ENCODE measurements around the gene VTN. TPM values are rescaled to one million over a fixed set of nuclear protein-coding genes. Genes with fewer than 3 reads are reported as not detected.

Gene VTN
- total and polyA plus RNA-seq, 2 experiments from 2014 or later = 0.16 TPM; not detected in 1

GRCh38 chr17:28317966-28318758, 51.9 kb downstream of the VTN start (continued):
- TF ChIP-seq ZNF331 (CRISPR knock-in tag; IDR thresholded peaks at IDR 0.05; ENCODE audit: low read depth) (no peak), NANOG (IDR thresholded peaks at IDR 0.05; ENCODE audit: borderline replicate concordance) (no peak), ZNF114 (CRISPR knock-in tag; IDR thresholded peaks at IDR 0.05) (no peak), CREB1 (CRISPR knock-in tag; IDR thresholded peaks at IDR 0.05; ENCODE audit: low read depth) (no peak)
- TF ChIP-seq, protein P1, sequence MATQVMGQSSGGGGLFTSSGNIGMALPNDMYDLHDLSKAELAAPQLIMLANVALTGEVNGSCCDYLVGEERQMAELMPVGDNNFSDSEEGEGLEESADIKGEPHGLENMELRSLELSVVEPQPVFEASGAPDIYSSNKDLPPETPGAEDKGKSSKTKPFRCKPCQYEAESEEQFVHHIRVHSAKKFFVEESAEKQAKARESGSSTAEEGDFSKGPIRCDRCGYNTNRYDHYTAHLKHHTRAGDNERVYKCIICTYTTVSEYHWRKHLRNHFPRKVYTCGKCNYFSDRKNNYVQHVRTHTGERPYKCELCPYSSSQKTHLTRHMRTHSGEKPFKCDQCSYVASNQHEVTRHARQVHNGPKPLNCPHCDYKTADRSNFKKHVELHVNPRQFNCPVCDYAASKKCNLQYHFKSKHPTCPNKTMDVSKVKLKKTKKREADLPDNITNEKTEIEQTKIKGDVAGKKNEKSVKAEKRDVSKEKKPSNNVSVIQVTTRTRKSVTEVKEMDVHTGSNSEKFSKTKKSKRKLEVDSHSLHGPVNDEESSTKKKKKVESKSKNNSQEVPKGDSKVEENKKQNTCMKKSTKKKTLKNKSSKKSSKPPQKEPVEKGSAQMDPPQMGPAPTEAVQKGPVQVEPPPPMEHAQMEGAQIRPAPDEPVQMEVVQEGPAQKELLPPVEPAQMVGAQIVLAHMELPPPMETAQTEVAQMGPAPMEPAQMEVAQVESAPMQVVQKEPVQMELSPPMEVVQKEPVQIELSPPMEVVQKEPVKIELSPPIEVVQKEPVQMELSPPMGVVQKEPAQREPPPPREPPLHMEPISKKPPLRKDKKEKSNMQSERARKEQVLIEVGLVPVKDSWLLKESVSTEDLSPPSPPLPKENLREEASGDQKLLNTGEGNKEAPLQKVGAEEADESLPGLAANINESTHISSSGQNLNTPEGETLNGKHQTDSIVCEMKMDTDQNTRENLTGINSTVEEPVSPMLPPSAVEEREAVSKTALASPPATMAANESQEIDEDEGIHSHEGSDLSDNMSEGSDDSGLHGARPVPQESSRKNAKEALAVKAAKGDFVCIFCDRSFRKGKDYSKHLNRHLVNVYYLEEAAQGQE (IDR thresholded peaks at IDR 0.05; ENCODE audit: unreplicated experiment) = no peak
- TF ChIP-seq, protein P2, sequence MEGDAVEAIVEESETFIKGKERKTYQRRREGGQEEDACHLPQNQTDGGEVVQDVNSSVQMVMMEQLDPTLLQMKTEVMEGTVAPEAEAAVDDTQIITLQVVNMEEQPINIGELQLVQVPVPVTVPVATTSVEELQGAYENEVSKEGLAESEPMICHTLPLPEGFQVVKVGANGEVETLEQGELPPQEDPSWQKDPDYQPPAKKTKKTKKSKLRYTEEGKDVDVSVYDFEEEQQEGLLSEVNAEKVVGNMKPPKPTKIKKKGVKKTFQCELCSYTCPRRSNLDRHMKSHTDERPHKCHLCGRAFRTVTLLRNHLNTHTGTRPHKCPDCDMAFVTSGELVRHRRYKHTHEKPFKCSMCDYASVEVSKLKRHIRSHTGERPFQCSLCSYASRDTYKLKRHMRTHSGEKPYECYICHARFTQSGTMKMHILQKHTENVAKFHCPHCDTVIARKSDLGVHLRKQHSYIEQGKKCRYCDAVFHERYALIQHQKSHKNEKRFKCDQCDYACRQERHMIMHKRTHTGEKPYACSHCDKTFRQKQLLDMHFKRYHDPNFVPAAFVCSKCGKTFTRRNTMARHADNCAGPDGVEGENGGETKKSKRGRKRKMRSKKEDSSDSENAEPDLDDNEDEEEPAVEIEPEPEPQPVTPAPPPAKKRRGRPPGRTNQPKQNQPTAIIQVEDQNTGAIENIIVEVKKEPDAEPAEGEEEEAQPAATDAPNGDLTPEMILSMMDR (conservative IDR thresholded peaks at IDR 0.05; ENCODE audit: low read depth in 2 of 2) = no peak

Small RNA genes lying within 50 kb of the gene (microRNA-seq; reads per million reads assigned to microRNA genes)
- gene MIR4723 = 0.66 reads per million

Other genes with a start within 250 kb of the VTN start
- gene TMEM97, start 51.1 kb downstream of the VTN start, total RNA-seq (2014; rRNA removed; shearing (Covaris generic)) = 101 and 106 TPM in 2 replicates
- 216 and 225 TPM in 2 replicates for gene TMEM97, start 51.1 kb downstream of the VTN start, polyA plus RNA-seq (2016; fragmentation: Nextera tagmentation; extraction: Ambion mirVana)
- 6.8 and 13.2 TPM in 2 replicates for gene IFT20, start 34.8 kb downstream of the VTN start, total RNA-seq (2014; rRNA removed; shearing (Covaris generic))
- gene IFT20, start 34.8 kb downstream of the VTN start, polyA plus RNA-seq (2016; fragmentation: Nextera tagmentation; extraction: Ambion mirVana) = 31.4 and 32.3 TPM in 2 replicates
- 8.9 and 13.1 TPM in 2 replicates for gene TNFAIP1, start 34.5 kb downstream of the VTN start, total RNA-seq (2014; rRNA removed; shearing (Covaris generic))
- gene TNFAIP1, start 34.5 kb downstream of the VTN start, polyA plus RNA-seq (2016; fragmentation: Nextera tagmentation; extraction: Ambion mirVana) = 6.3 and 6.4 TPM in 2 replicates
- 70.6 and 77.1 TPM in 2 replicates for gene POLDIP2, start 12.8 kb downstream of the VTN start, total RNA-seq (2014; rRNA removed; shearing (Covaris generic))
- gene POLDIP2, start 12.8 kb downstream of the VTN start, polyA plus RNA-seq (2016; fragmentation: Nextera tagmentation; extraction: Ambion mirVana) = 40.7 and 45.7 TPM in 2 replicates
- gene SEBOX, start 5.1 kb downstream of the VTN start, total RNA-seq (2014; rRNA removed; shearing (Covaris generic)) = not detected in 2 replicates
- gene SEBOX, start 5.1 kb downstream of the VTN start, polyA plus RNA-seq (2016; fragmentation: Nextera tagmentation; extraction: Ambion mirVana) = not detected in 2 replicates
- gene SARM1, start 1.4 kb upstream of the VTN start, total RNA-seq (2014; rRNA removed; shearing (Covaris generic)) = 10.4 and 15.3 TPM in 2 replicates
- 0.89 and 1.4 TPM in 2 replicates for gene SARM1, start 1.4 kb upstream of the VTN start, polyA plus RNA-seq (2016; fragmentation: Nextera tagmentation; extraction: Ambion mirVana)
- 12.5 and 12.7 TPM in 2 replicates for gene SLC46A1, start 35.9 kb upstream of the VTN start, total RNA-seq (2014; rRNA removed; shearing (Covaris generic))
- 3.3 TPM in 2 replicates for gene SLC46A1, start 35.9 kb upstream of the VTN start, polyA plus RNA-seq (2016; fragmentation: Nextera tagmentation; extraction: Ambion mirVana)
- not detected in 2 replicates for gene SLC13A2, start 103.3 kb upstream of the VTN start, total RNA-seq (2014; rRNA removed; shearing (Covaris generic))
- gene SLC13A2, start 103.3 kb upstream of the VTN start, polyA plus RNA-seq (2016; fragmentation: Nextera tagmentation; extraction: Ambion mirVana) = not detected in 2 replicates
- gene FOXN1, start 136.0 kb upstream of the VTN start, total RNA-seq (2014; rRNA removed; shearing (Covaris generic)) = not detected in 2 replicates
- gene FOXN1, start 136.0 kb upstream of the VTN start, polyA plus RNA-seq (2016; fragmentation: Nextera tagmentation; extraction: Ambion mirVana) = not detected in 2 replicates
- gene UNC119, start 182.3 kb upstream of the VTN start, total RNA-seq (2014; rRNA removed; shearing (Covaris generic)) = 78.4 and 93.5 TPM in 2 replicates
- gene UNC119, start 182.3 kb upstream of the VTN start, polyA plus RNA-seq (2016; fragmentation: Nextera tagmentation; extraction: Ambion mirVana) = 36.9 and 39.0 TPM in 2 replicates
- gene PIGS, start 201.2 kb upstream of the VTN start, total RNA-seq (2014; rRNA removed; shearing (Covaris generic)) = 52.1 and 53.2 TPM in 2 replicates
- 15.5 and 16.4 TPM in 2 replicates for gene PIGS, start 201.2 kb upstream of the VTN start, polyA plus RNA-seq (2016; fragmentation: Nextera tagmentation; extraction: Ambion mirVana)
- gene ALDOC, start 206.6 kb upstream of the VTN start, total RNA-seq (2014; rRNA removed; shearing (Covaris generic)) = 157 and 183 TPM in 2 replicates
- 33.3 and 33.5 TPM in 2 replicates for gene ALDOC, start 206.6 kb upstream of the VTN start, polyA plus RNA-seq (2016; fragmentation: Nextera tagmentation; extraction: Ambion mirVana)
- gene SPAG5, start 228.7 kb upstream of the VTN start, total RNA-seq (2014; rRNA removed; shearing (Covaris generic)) = 87.3 and 99.6 TPM in 2 replicates
- gene SPAG5, start 228.7 kb upstream of the VTN start, polyA plus RNA-seq (2016; fragmentation: Nextera tagmentation; extraction: Ambion mirVana) = 99.3 and 104 TPM in 2 replicates
- gene RSKR, start 243.9 kb upstream of the VTN start, total RNA-seq (2014; rRNA removed; shearing (Covaris generic)) = 38.8 and 41.4 TPM in 2 replicates
- 4.7 and 7.5 TPM in 2 replicates for gene RSKR, start 243.9 kb upstream of the VTN start, polyA plus RNA-seq (2016; fragmentation: Nextera tagmentation; extraction: Ambion mirVana)

Measured in GM23338 (cell line).